GM18867 (cell line): ENCODE measurements around the gene EHBP1.
A peak's percentile ranks its signal among the peaks of the same experiment; 100 is the strongest.
"Not testable (repeated sequence)": the region's sequence is repeated elsewhere in the genome, so short reads cannot be mapped to it uniquely, and the experiment has no call there.

Experiments used
- ATAC-seq: cut with Tn5 transposase; IDR thresholded peaks from one replicate; pipeline ENCODE4 v1.9.1; 2021; ENCODE audit warnings: mild to moderate bottlenecking, moderate library complexity; ENCODE audit not compliant: unreplicated experiment

Gene EHBP1

GRCh38 chr2:63003351-63003750 is 297.8 kb downstream of the EHBP1 start:
- ATAC-seq, result no peak

GRCh38 chr2:63007813-63008458 is 302.4 kb downstream of the EHBP1 start:
- ATAC-seq, result no peak

- no peak for ATAC-seq
These were observed 303.3 kb downstream of the EHBP1 start for GRCh38 chr2:63008838-63009237.

- ATAC-seq, result no peak
These were observed 304.0 kb downstream of the EHBP1 start for GRCh38 chr2:63009490-63009889.

- no peak for ATAC-seq
These were observed 307.0 kb downstream of the EHBP1 start for GRCh38 chr2:63012541-63012940.

GRCh38 chr2:63013438-63013837 is 307.9 kb downstream of the EHBP1 start:
- no peak for ATAC-seq

GRCh38 chr2:63015389-63015788 is 309.9 kb downstream of the EHBP1 start:
- ATAC-seq, result no peak

GRCh38 chr2:63018439-63018838 is 312.9 kb downstream of the EHBP1 start:
- ATAC-seq, result no peak

GRCh38 chr2:63019686-63020085 is 314.2 kb downstream of the EHBP1 start:
- not testable (repeated sequence) for ATAC-seq

GRCh38 chr2:63023444-63023843 is 317.9 kb downstream of the EHBP1 start:
- peak; percentile 70 for ATAC-seq

- no peak for ATAC-seq
These were observed 321.7 kb downstream of the EHBP1 start for GRCh38 chr2:63027220-63027619.

- ATAC-seq, result no peak
These were observed 323.5 kb downstream of the EHBP1 start for GRCh38 chr2:63029058-63029457.

- no peak for ATAC-seq
These were observed 329.0 kb downstream of the EHBP1 start for GRCh38 chr2:63034526-63034925.

- ATAC-seq, result no peak
These were observed 329.7 kb downstream of the EHBP1 start for GRCh38 chr2:63035169-63035568.

- ATAC-seq, result no peak
These were observed 330.1 kb downstream of the EHBP1 start for GRCh38 chr2:63035660-63036059.

- ATAC-seq, result no peak
These were observed 332.5 kb downstream of the EHBP1 start for GRCh38 chr2:63038034-63038433.

- no peak for ATAC-seq
These were observed 335.1 kb downstream of the EHBP1 start for GRCh38 chr2:63040586-63040985.

GRCh38 chr2:63041592-63041991 is 336.1 kb downstream of the EHBP1 start:
- no peak for ATAC-seq

- no peak for ATAC-seq
These were observed 339.1 kb downstream of the EHBP1 start for GRCh38 chr2:63044362-63045327.

GRCh38 chr2:63046552-63046951 is 341.0 kb downstream of the EHBP1 start:
- no peak for ATAC-seq

- no peak for ATAC-seq
These were observed 341.4 kb downstream of the EHBP1 start for GRCh38 chr2:63046961-63047320.
